ENCODE measurements around the gene LDLRAD4. TPM values are rescaled to one million over a fixed set of nuclear protein-coding genes. Genes with fewer than 3 reads are reported as not detected.

Gene LDLRAD4
- total RNA-seq, 1 experiment from 2014 or later, result 1.7 TPM

- ChIA-PET POLR2A (ENCODE audit: unreplicated experiment) (no interaction called here), CTCF (no interaction called here)
- no peaks in the 10 kb centered on the region for H3K9me3 ChIP-seq (ENCODE audit: insufficient read depth, low read depth)
- intact Hi-C loops (cut with micrococcal nuclease; ENCODE audit: unreplicated experiment), result no loop called here
- no peaks in the 10 kb centered on the region for H3K79me2 ChIP-seq (ENCODE audit: low read depth)
- H3K27ac ChIP-seq, result no peak overlapping the region
- H3K27me3 ChIP-seq (ENCODE audit: insufficient read depth, low read depth), result peaks cover 54% of the 10 kb centered on the region
- no peaks in the 10 kb centered on the region for H3F3A ChIP-seq (ENCODE audit: insufficient read depth, low read depth)
- H3K36me3 ChIP-seq (ENCODE audit: low read depth), result no peaks in the 10 kb centered on the region
- no peaks in the 10 kb centered on the region for H3K4me1 ChIP-seq (replicated peaks; ENCODE audit: insufficient read depth)
- no peaks in the 10 kb centered on the region for H4K20me1 ChIP-seq (ENCODE audit: insufficient read depth)
- no peak overlapping the region for H3K4me3 ChIP-seq
- DNase-seq, result no peak
- no peaks in the 10 kb centered on the region for H3K9me2 ChIP-seq (ENCODE audit: insufficient read depth)
- no TSS peak for BruUV-seq (replicated peaks)
- TF ChIP-seq CTCF (conservative IDR thresholded peaks at IDR 0.05), result no peak
- no peak for TF ChIP-seq EZH2 (IDR thresholded peaks at IDR 0.05; ENCODE audit: low read depth)
- no peak overlapping the region for H3K4me2 ChIP-seq
- H2AFZ ChIP-seq, result no peak overlapping the region
Measured at GRCh38 chr18:13246121-13246520, 27.6 kb downstream of the LDLRAD4 start.

GRCh38 chr18:13246591-13246990 is 28.0 kb downstream of the LDLRAD4 start:
- intact Hi-C loops (cut with micrococcal nuclease; ENCODE audit: unreplicated experiment), result no loop called here
- Histone ChIP-seq H3K27me3 (ENCODE audit: insufficient read depth, low read depth) (peaks cover 54% of the 10 kb centered on the region), H3K4me1 (replicated peaks; ENCODE audit: insufficient read depth) (no peaks in the 10 kb centered on the region), H3K27ac (no peak overlapping the region), H2AFZ (no peak overlapping the region), H3F3A (ENCODE audit: insufficient read depth, low read depth) (no peaks in the 10 kb centered on the region), H3K9me3 (ENCODE audit: insufficient read depth, low read depth) (no peaks in the 10 kb centered on the region), H3K9me2 (ENCODE audit: insufficient read depth) (no peaks in the 10 kb centered on the region), H3K4me2 (no peak overlapping the region), H3K36me3 (ENCODE audit: low read depth) (no peaks in the 10 kb centered on the region), H4K20me1 (ENCODE audit: insufficient read depth) (no peaks in the 10 kb centered on the region), H3K4me3 (no peak overlapping the region), H3K79me2 (ENCODE audit: low read depth) (no peaks in the 10 kb centered on the region)
- POLR2A ChIA-PET (ENCODE audit: unreplicated experiment), result no interaction called here
- no peak for DNase-seq
- CTCF ChIA-PET, result no interaction called here
- no peak for TF ChIP-seq CTCF (conservative IDR thresholded peaks at IDR 0.05)
- no peak for TF ChIP-seq EZH2 (IDR thresholded peaks at IDR 0.05; ENCODE audit: low read depth)
- no TSS peak for BruUV-seq (replicated peaks)

- H3K4me3 ChIP-seq, result no peak overlapping the region
- CTCF ChIA-PET, result no interaction called here
Measured at GRCh38 chr18:13247506-13247905, 28.9 kb downstream of the LDLRAD4 start.

More at GRCh38 chr18:13247506-13247905, 28.9 kb downstream of the LDLRAD4 start:
- intact Hi-C loops (cut with micrococcal nuclease; ENCODE audit: unreplicated experiment), result no loop called here
- no peak for DNase-seq
- no peaks in the 10 kb centered on the region for H3K4me1 ChIP-seq (replicated peaks; ENCODE audit: insufficient read depth)
- no peak overlapping the region for H3K4me2 ChIP-seq
- BruUV-seq (replicated peaks), result no TSS peak
- H3K9me2 ChIP-seq (ENCODE audit: insufficient read depth), result no peaks in the 10 kb centered on the region
- H4K20me1 ChIP-seq (ENCODE audit: insufficient read depth), result no peaks in the 10 kb centered on the region
- POLR2A ChIA-PET (ENCODE audit: unreplicated experiment), result no interaction called here
- H3K36me3 ChIP-seq (ENCODE audit: low read depth), result no peaks in the 10 kb centered on the region
- no peaks in the 10 kb centered on the region for H3F3A ChIP-seq (ENCODE audit: insufficient read depth, low read depth)
- no peak overlapping the region for H3K27ac ChIP-seq
- no peaks in the 10 kb centered on the region for H3K9me3 ChIP-seq (ENCODE audit: insufficient read depth, low read depth)
- TF ChIP-seq EZH2 (IDR thresholded peaks at IDR 0.05; ENCODE audit: low read depth), result no peak
- no peak for TF ChIP-seq CTCF (conservative IDR thresholded peaks at IDR 0.05)
- no peak overlapping the region for H2AFZ ChIP-seq
- peaks cover 56% of the 10 kb centered on the region for H3K27me3 ChIP-seq (ENCODE audit: insufficient read depth, low read depth)
- H3K79me2 ChIP-seq (ENCODE audit: low read depth), result no peaks in the 10 kb centered on the region

All from PC-9 (cell line).